Cardiac atrium fibroblast (primary cell): Measurements from ENCODE around the gene FHIP2A. TPM values are rescaled to one million over a fixed set of nuclear protein-coding genes. Genes with fewer than 3 reads are reported as not detected.

Experiments
- total RNA-seq: library from RNA; depleted of rRNA; stranded (reverse); fragments of >200 nt; gene quantifications from 2 replicates; pipeline ENCODE4 v1.2.3, GENCODE V29; 2015

FHIP2A gene
- 21.7 and 27.5 TPM in 2 replicates for total RNA-seq

DNA sequence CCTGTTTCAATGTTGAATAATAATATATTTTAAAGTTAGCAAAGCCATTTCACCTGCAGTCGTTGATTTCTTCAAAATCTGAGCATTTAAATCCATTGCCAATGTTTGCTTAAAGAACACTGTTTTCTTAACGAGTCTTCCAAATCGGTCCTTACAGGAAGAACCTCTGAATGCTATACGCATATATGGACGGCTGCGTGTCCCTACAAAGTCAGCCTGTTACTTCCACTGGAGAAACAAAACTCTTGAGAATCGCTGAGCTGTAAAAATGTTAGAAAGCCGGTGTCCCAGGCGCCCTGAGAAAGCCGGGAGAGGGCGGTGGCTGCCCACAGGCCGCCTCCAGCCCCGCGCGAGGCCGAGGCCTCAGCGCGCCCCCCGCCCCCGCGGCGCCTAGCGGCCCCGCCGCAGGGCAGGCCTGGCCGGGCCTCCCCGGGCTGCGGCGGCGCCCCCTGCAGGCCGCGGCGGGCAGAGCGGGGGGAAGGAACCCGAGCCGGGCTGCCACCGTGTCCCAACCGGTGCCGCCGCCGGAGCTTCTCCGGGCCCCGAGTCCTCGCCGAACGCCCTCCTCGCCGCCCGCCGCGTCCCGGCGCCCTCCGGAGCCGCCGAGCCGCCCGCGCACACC, at the start of gene FHIP2A:
Gene FHIP2A, plus strand, starts transcription at position 488 of the 622 bp plus-strand sequence. CDS start 299 bp downstream, outside the sequence.

Other genes starting within 250 kb of the FHIP2A start
- gene ABLIM1, start 163.5 kb upstream of the FHIP2A start, total RNA-seq = 11.6 and 14.4 TPM in 2 replicates
- 19.3 and 20.8 TPM in 2 replicates for gene TRUB1, start 116.4 kb downstream of the FHIP2A start, total RNA-seq